ENCODE data around the gene CSPG4. TPM values are rescaled to one million over a fixed set of nuclear protein-coding genes. Genes with fewer than 3 reads are reported as not detected.

CSPG4 gene
- total and polyA plus RNA-seq, 9 of the 15 experiments (the other 6 are each of a cell fraction or from before 2014, with no cell fraction given): under 0.01 to 0.07 (median 0.04) TPM; not detected in 5

DNA sequence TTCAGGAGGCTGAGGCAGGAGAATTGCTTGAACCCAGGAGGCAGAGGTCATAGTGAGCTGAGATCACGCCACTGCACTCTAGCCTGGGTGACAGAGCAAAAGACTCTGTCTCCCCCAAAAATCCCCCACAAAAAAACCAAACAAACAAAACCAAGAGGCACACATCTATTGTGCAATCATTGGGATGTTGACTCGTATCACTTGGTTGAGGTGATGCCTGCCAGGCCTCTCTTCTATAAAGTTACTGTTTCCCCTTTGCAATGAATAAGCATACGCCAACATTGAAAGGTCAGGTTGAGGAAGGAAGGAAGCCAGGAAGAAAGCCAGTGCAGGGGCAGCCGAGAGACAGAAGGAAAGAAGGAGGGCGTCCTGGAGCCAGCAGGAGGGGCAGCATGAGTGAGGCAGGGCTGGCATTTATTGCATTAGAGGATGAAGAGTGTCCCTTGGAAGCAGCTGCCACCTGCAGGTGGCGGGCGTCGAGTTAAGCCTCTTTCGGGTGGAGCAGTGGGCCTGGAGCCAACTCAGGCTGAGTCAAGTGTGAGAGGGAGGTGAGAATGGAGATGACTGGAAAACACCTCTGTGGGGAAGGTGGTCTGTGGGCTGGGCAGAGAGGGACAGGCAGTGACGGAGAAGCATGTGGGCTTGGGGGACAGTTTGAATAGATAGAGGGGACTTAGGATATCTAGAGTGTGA lies 8.3 kb upstream of the CSPG4 start:
- Histone ChIP-seq H3K79me2 (ENCODE audit: control insufficient read depth, insufficient read depth, low read length) (no peaks in the 10 kb centered on the region), H3K9me1 (ENCODE audit: control insufficient read depth, insufficient read depth, low read length) (no peaks in the 10 kb centered on the region), H4K20me1 (replicated peaks; ENCODE audit: control insufficient read depth, insufficient read depth, low read length) (no peaks in the 10 kb centered on the region), H3K9ac (ENCODE audit: insufficient read depth in 1 of 2, low read depth in 2 of 2, low read length in 2 of 2) (no peak overlapping the region), H3K4me3 (no peak overlapping the region), H2AFZ (ENCODE audit: low read depth, low read length) (no peak overlapping the region), H3K27ac (ENCODE audit: extremely low read depth, low read depth, low read length) (no peak overlapping the region), H3K4me2 (ENCODE audit: insufficient read depth, low read length) (no peak overlapping the region), H3K27me3 (ENCODE audit: control insufficient read depth in 2 of 2, insufficient read depth in 2 of 2, low read length in 2 of 2) (peaks cover 0 to 11% of the 10 kb centered on the region in 2 experiments; a peak in 1 of 5 replicates), H3K9me3 (replicated peaks; ENCODE audit: control insufficient read depth, insufficient read depth, low read depth, low read length) (no peaks in the 10 kb centered on the region), H3K4me1 (replicated peaks in 1 of 2; ENCODE audit: control insufficient read depth in 2 of 2, insufficient read depth in 2 of 2, low read length in 2 of 2) (peaks cover 17 to 34% of the 10 kb centered on the region in 2 experiments; a peak in 4 of 5 replicates), H3K36me3 (ENCODE audit: control insufficient read depth, insufficient read depth, low read length) (no peaks in the 10 kb centered on the region)
- ATAC-seq (peak; percentile 68), FAIRE-seq (peak; percentile 80), DNase-seq (ENCODE audit: extremely low read depth in 1 of 4, low spot score in 3 of 4) (peak; percentile 55 to 78 (median 63))
- ChIA-PET POLR2A (interaction anchor here (0.6 kb wide), 1 partner anchor 9 kb away, joined by 3 read pairs; no protein-coding TSS in a partner anchor), CTCF (ENCODE audit: low intra/inter-chr PET ratio) (no interaction called here)
- no TSS peak for BruUV-seq (replicated peaks)
- intact Hi-C loops (cut with micrococcal nuclease): no loop called here
- WGBS (ENCODE audit: insufficient coverage, low coverage, missing lambda C conversion rate): 20% methylated on average over 9 of the region's 10 CpGs
- in situ Hi-C loops (cut with MboI): no loop called here
- peak; percentile 74 for TF ChIP-seq L3MBTL2 (IDR thresholded peaks at IDR 0.05)
- peak; percentile 97 for TF ChIP-seq NFIC (IDR thresholded peaks at IDR 0.05)
- TF ChIP-seq DPF2 (IDR thresholded peaks at IDR 0.05): peak; percentile 42; the same call in 1 of the 2 replicates
- peak; percentile 20; the same call in 1 of the 2 replicates for TF ChIP-seq CTBP1 (IDR thresholded peaks at IDR 0.05; ENCODE audit: borderline replicate concordance)
- TF ChIP-seq, protein P1, sequence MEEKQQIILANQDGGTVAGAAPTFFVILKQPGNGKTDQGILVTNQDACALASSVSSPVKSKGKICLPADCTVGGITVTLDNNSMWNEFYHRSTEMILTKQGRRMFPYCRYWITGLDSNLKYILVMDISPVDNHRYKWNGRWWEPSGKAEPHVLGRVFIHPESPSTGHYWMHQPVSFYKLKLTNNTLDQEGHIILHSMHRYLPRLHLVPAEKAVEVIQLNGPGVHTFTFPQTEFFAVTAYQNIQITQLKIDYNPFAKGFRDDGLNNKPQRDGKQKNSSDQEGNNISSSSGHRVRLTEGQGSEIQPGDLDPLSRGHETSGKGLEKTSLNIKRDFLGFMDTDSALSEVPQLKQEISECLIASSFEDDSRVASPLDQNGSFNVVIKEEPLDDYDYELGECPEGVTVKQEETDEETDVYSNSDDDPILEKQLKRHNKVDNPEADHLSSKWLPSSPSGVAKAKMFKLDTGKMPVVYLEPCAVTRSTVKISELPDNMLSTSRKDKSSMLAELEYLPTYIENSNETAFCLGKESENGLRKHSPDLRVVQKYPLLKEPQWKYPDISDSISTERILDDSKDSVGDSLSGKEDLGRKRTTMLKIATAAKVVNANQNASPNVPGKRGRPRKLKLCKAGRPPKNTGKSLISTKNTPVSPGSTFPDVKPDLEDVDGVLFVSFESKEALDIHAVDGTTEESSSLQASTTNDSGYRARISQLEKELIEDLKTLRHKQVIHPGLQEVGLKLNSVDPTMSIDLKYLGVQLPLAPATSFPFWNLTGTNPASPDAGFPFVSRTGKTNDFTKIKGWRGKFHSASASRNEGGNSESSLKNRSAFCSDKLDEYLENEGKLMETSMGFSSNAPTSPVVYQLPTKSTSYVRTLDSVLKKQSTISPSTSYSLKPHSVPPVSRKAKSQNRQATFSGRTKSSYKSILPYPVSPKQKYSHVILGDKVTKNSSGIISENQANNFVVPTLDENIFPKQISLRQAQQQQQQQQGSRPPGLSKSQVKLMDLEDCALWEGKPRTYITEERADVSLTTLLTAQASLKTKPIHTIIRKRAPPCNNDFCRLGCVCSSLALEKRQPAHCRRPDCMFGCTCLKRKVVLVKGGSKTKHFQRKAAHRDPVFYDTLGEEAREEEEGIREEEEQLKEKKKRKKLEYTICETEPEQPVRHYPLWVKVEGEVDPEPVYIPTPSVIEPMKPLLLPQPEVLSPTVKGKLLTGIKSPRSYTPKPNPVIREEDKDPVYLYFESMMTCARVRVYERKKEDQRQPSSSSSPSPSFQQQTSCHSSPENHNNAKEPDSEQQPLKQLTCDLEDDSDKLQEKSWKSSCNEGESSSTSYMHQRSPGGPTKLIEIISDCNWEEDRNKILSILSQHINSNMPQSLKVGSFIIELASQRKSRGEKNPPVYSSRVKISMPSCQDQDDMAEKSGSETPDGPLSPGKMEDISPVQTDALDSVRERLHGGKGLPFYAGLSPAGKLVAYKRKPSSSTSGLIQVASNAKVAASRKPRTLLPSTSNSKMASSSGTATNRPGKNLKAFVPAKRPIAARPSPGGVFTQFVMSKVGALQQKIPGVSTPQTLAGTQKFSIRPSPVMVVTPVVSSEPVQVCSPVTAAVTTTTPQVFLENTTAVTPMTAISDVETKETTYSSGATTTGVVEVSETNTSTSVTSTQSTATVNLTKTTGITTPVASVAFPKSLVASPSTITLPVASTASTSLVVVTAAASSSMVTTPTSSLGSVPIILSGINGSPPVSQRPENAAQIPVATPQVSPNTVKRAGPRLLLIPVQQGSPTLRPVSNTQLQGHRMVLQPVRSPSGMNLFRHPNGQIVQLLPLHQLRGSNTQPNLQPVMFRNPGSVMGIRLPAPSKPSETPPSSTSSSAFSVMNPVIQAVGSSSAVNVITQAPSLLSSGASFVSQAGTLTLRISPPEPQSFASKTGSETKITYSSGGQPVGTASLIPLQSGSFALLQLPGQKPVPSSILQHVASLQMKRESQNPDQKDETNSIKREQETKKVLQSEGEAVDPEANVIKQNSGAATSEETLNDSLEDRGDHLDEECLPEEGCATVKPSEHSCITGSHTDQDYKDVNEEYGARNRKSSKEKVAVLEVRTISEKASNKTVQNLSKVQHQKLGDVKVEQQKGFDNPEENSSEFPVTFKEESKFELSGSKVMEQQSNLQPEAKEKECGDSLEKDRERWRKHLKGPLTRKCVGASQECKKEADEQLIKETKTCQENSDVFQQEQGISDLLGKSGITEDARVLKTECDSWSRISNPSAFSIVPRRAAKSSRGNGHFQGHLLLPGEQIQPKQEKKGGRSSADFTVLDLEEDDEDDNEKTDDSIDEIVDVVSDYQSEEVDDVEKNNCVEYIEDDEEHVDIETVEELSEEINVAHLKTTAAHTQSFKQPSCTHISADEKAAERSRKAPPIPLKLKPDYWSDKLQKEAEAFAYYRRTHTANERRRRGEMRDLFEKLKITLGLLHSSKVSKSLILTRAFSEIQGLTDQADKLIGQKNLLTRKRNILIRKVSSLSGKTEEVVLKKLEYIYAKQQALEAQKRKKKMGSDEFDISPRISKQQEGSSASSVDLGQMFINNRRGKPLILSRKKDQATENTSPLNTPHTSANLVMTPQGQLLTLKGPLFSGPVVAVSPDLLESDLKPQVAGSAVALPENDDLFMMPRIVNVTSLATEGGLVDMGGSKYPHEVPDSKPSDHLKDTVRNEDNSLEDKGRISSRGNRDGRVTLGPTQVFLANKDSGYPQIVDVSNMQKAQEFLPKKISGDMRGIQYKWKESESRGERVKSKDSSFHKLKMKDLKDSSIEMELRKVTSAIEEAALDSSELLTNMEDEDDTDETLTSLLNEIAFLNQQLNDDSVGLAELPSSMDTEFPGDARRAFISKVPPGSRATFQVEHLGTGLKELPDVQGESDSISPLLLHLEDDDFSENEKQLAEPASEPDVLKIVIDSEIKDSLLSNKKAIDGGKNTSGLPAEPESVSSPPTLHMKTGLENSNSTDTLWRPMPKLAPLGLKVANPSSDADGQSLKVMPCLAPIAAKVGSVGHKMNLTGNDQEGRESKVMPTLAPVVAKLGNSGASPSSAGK (IDR thresholded peaks at IDR 0.05): 0 out of 2 replicates have a peak, but pooled peaks have one; percentile 48
- 0 out of 2 replicates have a peak, but pooled peaks have one; percentile 23 for TF ChIP-seq SMC3 (conservative IDR thresholded peaks at IDR 0.05; ENCODE audit: insufficient read depth, low read depth, low read length)
- TF ChIP-seq BCOR (IDR thresholded peaks at IDR 0.05): 0 out of 2 replicates have a peak, but pooled peaks have one; percentile 9
- TF ChIP-seq CEBPG (CRISPR knock-in tag; IDR thresholded peaks at IDR 0.05): no peak
- peak; percentile 47 to 87 for TF ChIP-seq CEBPG (tag; conservative IDR thresholded peaks at IDR 0.05 in 1 of 2, IDR thresholded peaks at IDR 0.05 in 1 of 2)
- TF ChIP-seq ZNF212 (CRISPR knock-in tag; IDR thresholded peaks at IDR 0.05): no peak
